Measurements from ENCODE around the gene TAF1D.

GRCh38 chr11:93736129-93736528 lies 5.2 kb downstream of the TAF1D start:
- no peak for TF ChIP-seq POLR2A (IDR thresholded peaks at IDR 0.05)
- no peak for TF ChIP-seq CTCF (IDR thresholded peaks at IDR 0.05)
